Measurements from ENCODE around the gene RAB8A. TPM values are rescaled to one million over a fixed set of nuclear protein-coding genes. Genes with fewer than 3 reads are reported as not detected.

The RAB8A gene
- total RNA-seq, 1 experiment from 2014 or later: 126 TPM

DNA sequence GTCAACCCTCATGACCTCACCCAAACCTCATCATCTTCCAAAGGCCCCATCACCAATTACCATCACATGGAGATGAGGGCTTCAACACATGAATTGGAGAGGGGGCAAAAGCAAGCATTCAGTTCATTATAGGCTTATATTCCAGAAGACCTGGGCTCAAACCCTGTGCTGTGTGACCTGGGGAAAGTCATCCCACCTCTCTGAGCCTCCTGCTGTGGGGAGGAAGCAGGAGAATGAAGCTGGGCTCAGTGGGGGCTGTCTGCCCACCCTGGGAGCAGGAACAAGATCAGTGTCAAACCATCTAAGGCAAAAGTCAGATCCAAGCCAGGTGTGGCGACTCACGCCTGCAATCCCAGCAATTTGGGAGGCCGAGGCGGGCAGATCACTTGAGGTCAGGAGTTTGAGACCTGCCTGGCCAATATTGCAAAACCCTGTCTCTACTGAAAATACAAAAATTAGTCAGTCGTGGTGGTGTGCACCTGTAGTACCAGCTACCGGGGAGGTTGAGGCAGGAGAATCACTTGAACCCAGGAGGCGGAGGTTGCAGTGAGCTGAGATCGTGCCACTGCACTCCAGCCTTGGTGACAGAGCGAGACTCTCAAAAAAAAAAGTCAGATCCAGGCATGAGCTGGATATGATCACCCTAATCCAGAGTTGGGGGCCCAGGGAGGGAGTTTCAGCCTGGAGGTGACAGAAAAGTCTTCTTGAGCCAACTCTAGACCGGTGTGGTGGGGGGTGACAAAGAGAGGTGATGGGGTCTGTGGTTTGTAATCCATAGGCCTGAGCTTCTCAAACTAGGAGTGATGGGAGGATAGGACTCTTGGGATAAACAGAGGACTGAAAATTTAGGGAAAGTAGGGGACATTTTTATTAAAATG is 37.0 kb upstream of the RAB8A start:
- H3K9me3 ChIP-seq (ENCODE audit: low read depth, low read length, poor library complexity, severe bottlenecking): no peaks in the 10 kb centered on the region
- peak overlapping the region; percentile 100 for H3K27ac ChIP-seq (ENCODE audit: low read depth, low read length, poor library complexity, severe bottlenecking)
- peaks cover 8% of the 10 kb centered on the region for H3K4me1 ChIP-seq (ENCODE audit: insufficient read depth, low read length, poor library complexity, severe bottlenecking)
- H3K36me3 ChIP-seq (ENCODE audit: insufficient read depth, low read length, poor library complexity, severe bottlenecking): peaks cover 4% of the 10 kb centered on the region
- TF ChIP-seq, protein P1, sequence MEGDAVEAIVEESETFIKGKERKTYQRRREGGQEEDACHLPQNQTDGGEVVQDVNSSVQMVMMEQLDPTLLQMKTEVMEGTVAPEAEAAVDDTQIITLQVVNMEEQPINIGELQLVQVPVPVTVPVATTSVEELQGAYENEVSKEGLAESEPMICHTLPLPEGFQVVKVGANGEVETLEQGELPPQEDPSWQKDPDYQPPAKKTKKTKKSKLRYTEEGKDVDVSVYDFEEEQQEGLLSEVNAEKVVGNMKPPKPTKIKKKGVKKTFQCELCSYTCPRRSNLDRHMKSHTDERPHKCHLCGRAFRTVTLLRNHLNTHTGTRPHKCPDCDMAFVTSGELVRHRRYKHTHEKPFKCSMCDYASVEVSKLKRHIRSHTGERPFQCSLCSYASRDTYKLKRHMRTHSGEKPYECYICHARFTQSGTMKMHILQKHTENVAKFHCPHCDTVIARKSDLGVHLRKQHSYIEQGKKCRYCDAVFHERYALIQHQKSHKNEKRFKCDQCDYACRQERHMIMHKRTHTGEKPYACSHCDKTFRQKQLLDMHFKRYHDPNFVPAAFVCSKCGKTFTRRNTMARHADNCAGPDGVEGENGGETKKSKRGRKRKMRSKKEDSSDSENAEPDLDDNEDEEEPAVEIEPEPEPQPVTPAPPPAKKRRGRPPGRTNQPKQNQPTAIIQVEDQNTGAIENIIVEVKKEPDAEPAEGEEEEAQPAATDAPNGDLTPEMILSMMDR (conservative IDR thresholded peaks at IDR 0.05; ENCODE audit: low read depth, low read length): no peak
- no peak for TF ChIP-seq EZH2 (IDR thresholded peaks at IDR 0.05; ENCODE audit: borderline replicate concordance, low read depth, low read length, poor library complexity, severe bottlenecking)
- CTCF ChIA-PET: interaction anchor here (0.9 to 1.3 kb wide), 2 partner anchors 12 to 33 kb away, joined by 5 read pairs; no protein-coding TSS in a partner anchor
- DNase-seq (ENCODE audit: low spot score): no peak
- POLR2A ChIA-PET (ENCODE audit: low non-redundant PET): no interaction called here
- no peak overlapping the region for H3K4me3 ChIP-seq (ENCODE audit: low read depth, low read length, poor library complexity, severe bottlenecking)
- BruUV-seq (replicated peaks): no TSS peak
- H3K27me3 ChIP-seq (replicated peaks; ENCODE audit: insufficient read depth, low read depth, low read length, poor library complexity): no peaks in the 10 kb centered on the region
- intact Hi-C loops (cut with micrococcal nuclease; ENCODE audit: unreplicated experiment): no loop called here

DNA sequence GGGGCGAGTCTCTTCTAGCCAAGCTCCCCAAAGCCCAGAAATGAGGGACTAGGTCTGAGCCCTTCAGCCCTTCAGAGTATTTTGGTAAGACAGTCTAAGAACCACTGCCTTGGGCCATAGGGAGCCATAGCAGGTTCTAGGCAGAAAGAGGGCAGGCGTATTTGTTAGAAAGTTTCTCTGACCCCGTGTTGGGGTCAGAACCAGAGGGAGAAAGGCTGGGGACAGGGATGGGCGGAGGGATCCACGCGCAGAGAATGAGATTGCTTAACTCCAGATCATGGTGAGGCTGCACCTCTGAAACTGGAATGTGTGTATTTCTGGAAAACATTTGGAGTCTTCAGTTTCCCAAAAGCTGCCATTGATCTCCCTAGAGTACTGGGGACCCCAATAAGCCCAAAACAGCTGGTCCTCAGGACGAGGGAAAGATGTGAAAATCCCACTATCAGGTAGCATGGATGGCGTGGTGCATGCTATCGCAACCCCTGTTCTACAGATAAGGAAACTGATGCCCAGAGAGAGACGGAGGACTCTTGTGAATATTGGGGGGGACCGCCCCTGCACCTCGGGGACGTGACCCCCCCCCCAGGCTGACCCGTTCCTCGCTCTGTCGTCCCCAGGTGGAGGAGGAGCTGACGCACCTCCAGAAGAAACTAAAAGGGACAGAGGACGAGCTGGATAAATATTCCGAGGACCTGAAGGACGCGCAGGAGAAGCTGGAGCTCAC is 36.1 kb upstream of the RAB8A start:
- H3K9me3 ChIP-seq (ENCODE audit: low read depth, low read length, poor library complexity, severe bottlenecking): no peaks in the 10 kb centered on the region
- peaks cover 17% of the 10 kb centered on the region for H3K4me1 ChIP-seq (ENCODE audit: insufficient read depth, low read length, poor library complexity, severe bottlenecking)
- H3K27me3 ChIP-seq (replicated peaks; ENCODE audit: insufficient read depth, low read depth, low read length, poor library complexity): no peaks in the 10 kb centered on the region
- peaks cover 4% of the 10 kb centered on the region for H3K36me3 ChIP-seq (ENCODE audit: insufficient read depth, low read length, poor library complexity, severe bottlenecking)
- no peak for TF ChIP-seq EZH2 (IDR thresholded peaks at IDR 0.05; ENCODE audit: borderline replicate concordance, low read depth, low read length, poor library complexity, severe bottlenecking)
- TF ChIP-seq, protein P1 (conservative IDR thresholded peaks at IDR 0.05; ENCODE audit: low read depth, low read length): no peak
- intact Hi-C loops (cut with micrococcal nuclease; ENCODE audit: unreplicated experiment): no loop called here
- no peak for DNase-seq (ENCODE audit: low spot score)
- ChIA-PET CTCF (interaction anchor here (0.6 to 0.8 kb wide), 3 partner anchors 13 to 639 kb away, joined by 3 to 8 read pairs (median 7); no protein-coding TSS in a partner anchor), POLR2A (ENCODE audit: low non-redundant PET) (no interaction called here)
- TSS peak; percentile 14 for BruUV-seq (replicated peaks)
- H3K27ac ChIP-seq (ENCODE audit: low read depth, low read length, poor library complexity, severe bottlenecking): peak overlapping the region; percentile 100
- peak overlapping the region; percentile 93 for H3K4me3 ChIP-seq (ENCODE audit: low read depth, low read length, poor library complexity, severe bottlenecking)

DNA sequence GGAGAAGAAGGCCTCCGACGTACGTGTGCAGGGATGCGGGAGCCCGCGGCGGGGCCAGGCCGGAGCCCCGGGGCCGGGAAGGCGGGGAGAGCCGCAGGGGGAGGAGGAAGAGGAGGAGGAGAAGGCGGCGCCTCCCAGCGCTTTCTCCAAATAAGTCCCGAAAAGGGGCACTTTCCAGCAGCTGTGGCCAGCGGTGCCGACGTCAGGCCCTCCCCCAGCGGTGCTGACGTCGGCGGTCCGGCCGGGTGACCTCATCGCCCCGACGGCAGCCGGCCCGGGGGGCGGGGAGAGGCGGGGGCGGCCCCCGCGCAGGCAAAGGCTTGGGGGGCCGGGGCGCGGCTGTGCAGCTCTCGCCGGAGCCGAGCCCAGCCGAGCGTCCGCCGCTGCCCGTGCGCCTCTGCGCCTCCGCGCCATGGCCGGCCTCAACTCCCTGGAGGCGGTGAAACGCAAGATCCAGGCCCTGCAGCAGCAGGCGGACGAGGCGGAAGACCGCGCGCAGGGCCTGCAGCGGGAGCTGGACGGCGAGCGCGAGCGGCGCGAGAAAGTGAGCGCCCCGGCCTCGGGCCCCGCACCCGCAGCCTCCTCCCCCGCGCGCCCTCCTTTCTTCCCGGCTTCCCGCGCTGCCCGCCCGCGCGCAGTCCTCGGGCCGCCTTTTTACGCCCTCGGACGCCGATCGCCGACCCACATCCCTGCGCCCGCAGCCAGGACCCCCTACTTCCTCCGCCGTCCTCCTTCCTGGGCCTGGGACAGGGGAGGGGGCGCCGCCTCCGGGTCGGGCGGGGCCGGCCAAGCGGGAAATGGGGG is 35.3 kb upstream of the RAB8A start, which contains the start of gene TPM4:
Gene TPM4 (plus strand): TSS at position 342 of the 804 bp plus-strand sequence. CDS start 71 bp downstream, at position 413.
- Histone ChIP-seq H3K27me3 (replicated peaks; ENCODE audit: insufficient read depth, low read depth, low read length, poor library complexity) (no peaks in the 10 kb centered on the region), H3K4me1 (ENCODE audit: insufficient read depth, low read length, poor library complexity, severe bottlenecking) (peaks cover 20% of the 10 kb centered on the region), H3K9me3 (ENCODE audit: low read depth, low read length, poor library complexity, severe bottlenecking) (no peaks in the 10 kb centered on the region), H3K4me3 (ENCODE audit: low read depth, low read length, poor library complexity, severe bottlenecking) (peak within 1 kb of the TSS; percentile 93), H3K36me3 (ENCODE audit: insufficient read depth, low read length, poor library complexity, severe bottlenecking) (peaks cover 12% of the 10 kb centered on the region), H3K27ac (ENCODE audit: low read depth, low read length, poor library complexity, severe bottlenecking) (peak within 1 kb of the TSS; percentile 100)
- CTCF ChIA-PET: interaction anchor here (0.6 to 0.8 kb wide), 3 partner anchors 14 to 638 kb away, joined by 3 to 8 read pairs (median 7); no protein-coding TSS in a partner anchor
- intact Hi-C loops (cut with micrococcal nuclease; ENCODE audit: unreplicated experiment): no loop called here
- POLR2A ChIA-PET (ENCODE audit: low non-redundant PET): no interaction called here
- peak; percentile 94 for DNase-seq (ENCODE audit: low spot score)
- TF ChIP-seq EZH2 (IDR thresholded peaks at IDR 0.05; ENCODE audit: borderline replicate concordance, low read depth, low read length, poor library complexity, severe bottlenecking): no peak
- TF ChIP-seq, protein P1 (conservative IDR thresholded peaks at IDR 0.05; ENCODE audit: low read depth, low read length): no peak
- BruUV-seq (replicated peaks): no TSS peak

Data from A673 (cell line).